Measurements from ENCODE around the gene TXK.

GRCh38 chr4:48090621-48091020 lies 43.4 kb downstream of the TXK start:
- TF ChIP-seq GABPB1 (CRISPR knock-in tag; IDR thresholded peaks at IDR 0.05) (no peak), ZNF121 (CRISPR knock-in tag; IDR thresholded peaks at IDR 0.05) (no peak), NFYB (CRISPR knock-in tag; conservative IDR thresholded peaks at IDR 0.05; ENCODE audit: low read depth) (no peak), TEAD1 (CRISPR knock-in tag; IDR thresholded peaks at IDR 0.05) (no peak), ATF1 (CRISPR knock-in tag; IDR thresholded peaks at IDR 0.05) (no peak), ZNF317 (CRISPR knock-in tag; IDR thresholded peaks at IDR 0.05; ENCODE audit: borderline replicate concordance, low read depth) (no peak), FOXP4 (CRISPR knock-in tag; IDR thresholded peaks at IDR 0.05) (no peak)
- TF ChIP-seq, protein P1, sequence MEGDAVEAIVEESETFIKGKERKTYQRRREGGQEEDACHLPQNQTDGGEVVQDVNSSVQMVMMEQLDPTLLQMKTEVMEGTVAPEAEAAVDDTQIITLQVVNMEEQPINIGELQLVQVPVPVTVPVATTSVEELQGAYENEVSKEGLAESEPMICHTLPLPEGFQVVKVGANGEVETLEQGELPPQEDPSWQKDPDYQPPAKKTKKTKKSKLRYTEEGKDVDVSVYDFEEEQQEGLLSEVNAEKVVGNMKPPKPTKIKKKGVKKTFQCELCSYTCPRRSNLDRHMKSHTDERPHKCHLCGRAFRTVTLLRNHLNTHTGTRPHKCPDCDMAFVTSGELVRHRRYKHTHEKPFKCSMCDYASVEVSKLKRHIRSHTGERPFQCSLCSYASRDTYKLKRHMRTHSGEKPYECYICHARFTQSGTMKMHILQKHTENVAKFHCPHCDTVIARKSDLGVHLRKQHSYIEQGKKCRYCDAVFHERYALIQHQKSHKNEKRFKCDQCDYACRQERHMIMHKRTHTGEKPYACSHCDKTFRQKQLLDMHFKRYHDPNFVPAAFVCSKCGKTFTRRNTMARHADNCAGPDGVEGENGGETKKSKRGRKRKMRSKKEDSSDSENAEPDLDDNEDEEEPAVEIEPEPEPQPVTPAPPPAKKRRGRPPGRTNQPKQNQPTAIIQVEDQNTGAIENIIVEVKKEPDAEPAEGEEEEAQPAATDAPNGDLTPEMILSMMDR (IDR thresholded peaks at IDR 0.05) = no peak
